T-helper 17 cell (primary cell): Measurements from ENCODE around the gene STX18. TPM values are rescaled to one million over a fixed set of nuclear protein-coding genes. Genes with fewer than 3 reads are reported as not detected.
A peak's percentile ranks its signal among the peaks of the same experiment; 100 is the strongest.

Experiments used
- ATAC-seq: fragments of 150-1000 bp; cut with Tn5 transposase; 2 replicates; pipeline ENCODE4 v1.10.0; 2021; ENCODE audit warnings: mild to moderate bottlenecking, moderate library complexity
- DNase-seq, 3 donors: peaks; one replicate each; pipeline versions ENCODE4 v3.0.0 to v3.0.0-alpha.2; 2020 to 2021
- H3K9me3 ChIP-seq: one replicate; pipeline ENCODE4 v1.7.0; 2013; ENCODE audit warnings: low read length, mild to moderate bottlenecking; ENCODE audit not compliant: control insufficient read depth, poor library complexity, severe bottlenecking
- H3K27ac Mint-ChIP-seq: one replicate; pipeline ENCODE4 v1.8.0; 2022; ENCODE audit warnings: mild to moderate bottlenecking, moderate library complexity, mixed read lengths
- H3K27me3 Mint-ChIP-seq: one replicate; pipeline ENCODE4 v1.8.0; 2022; ENCODE audit warnings: mixed read lengths
- H3K36me3 Mint-ChIP-seq: one replicate; pipeline ENCODE4 v1.8.0; 2022; ENCODE audit warnings: low read depth, mixed read lengths
- H3K4me1 Mint-ChIP-seq: one replicate; pipeline ENCODE4 v1.8.0; 2022; ENCODE audit warnings: mild to moderate bottlenecking, mixed read lengths
- H3K4me3 Mint-ChIP-seq: one replicate; pipeline ENCODE4 v1.8.0; 2022; ENCODE audit warnings: mild to moderate bottlenecking, moderate library complexity, mixed read lengths
- total RNA-seq, 4 donors: library from RNA in 2 of 4; stranded (reverse) in 2 of 4; gene quantifications; one replicate each; pipeline ENCODE4 v1.2.3 and lab custom pipeline; 2022 to 2026

Gene STX18
- total RNA-seq, 2 donors from 2014 or later = 21.7 to 27.8 TPM

DNA sequence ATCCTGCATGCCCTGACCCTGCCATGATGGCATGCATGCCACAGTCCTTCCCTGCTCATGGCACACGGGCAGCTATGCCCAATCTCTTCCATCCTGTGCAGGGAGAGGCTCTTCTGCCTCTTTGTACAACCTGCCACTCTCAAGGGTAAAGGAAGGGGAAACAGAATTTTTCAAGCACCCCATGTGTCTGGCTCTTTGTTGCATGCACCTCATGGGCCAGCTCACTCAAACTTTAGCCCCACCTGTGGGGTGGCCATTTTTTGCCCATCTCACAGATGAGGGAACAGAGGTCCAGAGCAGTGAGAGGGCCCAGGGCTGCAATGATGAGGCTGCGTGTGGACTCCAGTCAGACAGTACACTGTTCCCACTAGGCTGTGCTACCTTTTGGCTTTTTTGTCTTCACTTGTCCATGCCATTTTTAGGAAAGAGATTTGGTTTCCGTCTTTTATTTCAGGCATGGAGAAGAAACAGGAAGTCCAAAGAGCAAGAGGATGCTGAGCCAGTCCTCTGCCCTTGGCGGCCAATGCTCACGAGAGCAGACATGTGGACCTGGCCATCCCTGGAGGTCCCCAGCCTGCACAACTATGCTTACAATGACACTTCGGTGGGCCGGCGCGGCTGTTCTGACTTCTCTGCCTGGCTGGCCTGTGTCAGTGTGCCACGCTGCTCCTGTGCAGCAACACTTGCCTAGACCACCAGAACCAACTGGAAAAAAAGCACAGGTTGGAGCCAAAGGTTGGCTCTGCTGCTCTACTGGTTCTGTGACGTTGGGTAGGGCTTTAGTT, 109.3 kb downstream of the STX18 start:
- H3K9me3 ChIP-seq = no peaks in the 10 kb centered on the region
- no peak for ATAC-seq
- no peak overlapping the region for H3K27ac Mint-ChIP-seq
- no peaks in the 10 kb centered on the region for H3K36me3 Mint-ChIP-seq
- H3K4me1 Mint-ChIP-seq = peaks cover 16% of the 10 kb centered on the region
- no peak for DNase-seq
- no peak overlapping the region for H3K4me3 Mint-ChIP-seq
- H3K27me3 Mint-ChIP-seq = no peaks in the 10 kb centered on the region

- H3K4me1 Mint-ChIP-seq = peaks cover 17% of the 10 kb centered on the region
- DNase-seq (peak in 2 of 3 donors; percentile 29 to 46), ATAC-seq (peak; percentile 98)
- H3K4me3 Mint-ChIP-seq = no peak overlapping the region
- H3K27ac Mint-ChIP-seq = peak overlapping the region; percentile 27
- H3K9me3 ChIP-seq = no peaks in the 10 kb centered on the region
- peaks cover 2% of the 10 kb centered on the region for H3K36me3 Mint-ChIP-seq
- H3K27me3 Mint-ChIP-seq = no peaks in the 10 kb centered on the region
Observed at GRCh38 chr4:4430492-4431195, 111.2 kb downstream of the STX18 start.

DNA sequence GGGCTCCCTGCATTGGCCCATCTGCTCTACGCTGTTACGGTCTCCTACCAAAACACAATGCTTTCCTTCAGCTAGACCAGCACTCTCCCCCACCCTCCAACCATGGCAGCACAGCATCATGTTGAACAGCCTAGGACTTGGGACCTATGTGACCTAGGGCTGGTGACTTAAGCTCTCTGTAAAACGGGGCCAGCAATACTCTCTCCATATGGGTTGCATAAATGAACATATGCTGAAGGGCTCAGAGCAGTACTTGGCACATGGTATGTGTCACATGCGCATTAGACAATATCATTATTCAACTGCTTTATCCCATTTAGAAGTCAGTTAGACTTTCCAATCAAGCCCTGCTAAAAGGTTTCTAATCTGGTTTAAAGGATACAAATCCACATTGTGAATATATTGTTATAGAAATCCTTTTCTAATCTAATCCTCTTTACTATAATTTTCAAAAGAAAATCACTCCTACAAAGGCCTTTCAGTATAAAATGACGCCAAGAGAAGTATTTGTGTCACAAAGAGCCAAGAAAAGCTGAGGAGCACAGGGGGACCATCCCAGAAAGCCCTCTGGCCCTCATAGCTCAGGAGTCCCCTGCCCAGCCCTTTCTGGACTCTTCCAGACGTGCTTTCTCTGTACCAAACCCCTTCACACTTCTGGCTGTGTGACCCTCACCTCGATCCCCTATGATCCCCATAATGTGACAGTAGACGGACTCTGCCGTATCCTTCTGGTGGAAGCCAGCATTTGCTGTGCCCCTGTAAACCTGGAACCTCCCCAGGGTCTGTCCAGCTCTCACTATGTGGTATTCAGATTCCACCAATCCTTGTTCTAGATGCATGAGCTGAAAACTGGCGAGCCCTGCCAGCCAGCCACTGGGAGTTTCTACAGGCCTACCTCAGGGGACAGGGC, 112.6 kb downstream of the STX18 start:
- Mint-ChIP-seq H3K36me3 (peaks cover 2% of the 10 kb centered on the region), H3K27me3 (no peaks in the 10 kb centered on the region), H3K4me3 (no peak overlapping the region), H3K4me1 (peaks cover 17% of the 10 kb centered on the region), H3K27ac (peak overlapping the region; percentile 79)
- DNase-seq (no peak), ATAC-seq (no peak)
- H3K9me3 ChIP-seq = no peaks in the 10 kb centered on the region

GRCh38 chr4:4427886-4428285, 114.0 kb downstream of the STX18 start:
- Mint-ChIP-seq H3K4me1 (peaks cover 17% of the 10 kb centered on the region), H3K36me3 (peaks cover 2% of the 10 kb centered on the region), H3K27me3 (no peaks in the 10 kb centered on the region), H3K27ac (peak overlapping the region; percentile 91), H3K4me3 (no peak overlapping the region)
- ATAC-seq (no peak), DNase-seq (no peak)
- no peaks in the 10 kb centered on the region for H3K9me3 ChIP-seq

- Mint-ChIP-seq H3K27me3 (no peaks in the 10 kb centered on the region), H3K36me3 (peaks cover 2% of the 10 kb centered on the region), H3K4me1 (peaks cover 17% of the 10 kb centered on the region), H3K4me3 (no peak overlapping the region), H3K27ac (peak overlapping the region; percentile 91)
- ATAC-seq = no peak
- DNase-seq = no peak
- no peaks in the 10 kb centered on the region for H3K9me3 ChIP-seq
Observed at GRCh38 chr4:4427121-4427870, 114.6 kb downstream of the STX18 start.

DNA sequence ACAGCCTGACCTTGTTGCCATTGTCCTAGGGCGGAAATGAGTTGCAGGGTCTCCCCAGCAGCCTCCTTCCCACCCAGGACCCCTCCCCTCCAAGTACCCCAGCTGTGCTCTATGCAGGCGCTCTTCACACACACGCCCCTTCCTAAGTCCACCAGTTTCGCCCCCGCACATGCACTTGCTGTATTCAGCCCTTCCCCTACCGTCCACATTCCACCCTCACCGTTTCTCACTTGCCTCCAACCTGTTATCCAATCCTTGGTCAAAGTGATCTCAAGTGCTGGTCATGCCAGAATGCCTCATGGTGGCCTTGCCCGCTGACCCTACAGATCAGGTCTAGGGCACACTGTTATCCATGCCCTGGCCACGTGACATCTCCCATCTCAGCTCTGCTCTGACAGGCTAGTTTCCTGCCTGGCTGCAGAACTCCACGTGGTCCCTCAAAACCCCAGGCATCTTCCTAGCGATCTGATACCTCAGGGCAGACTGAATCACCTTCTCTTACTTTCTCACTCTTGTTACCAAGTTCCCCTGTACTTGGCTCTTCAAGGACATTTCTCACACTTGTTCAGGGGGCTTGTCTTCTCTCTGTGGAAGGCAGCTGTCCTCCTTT, 115.2 kb downstream of the STX18 start:
- Mint-ChIP-seq H3K4me3 (no peak overlapping the region), H3K27me3 (no peaks in the 10 kb centered on the region), H3K27ac (peak overlapping the region; percentile 91), H3K36me3 (peaks cover 2% of the 10 kb centered on the region), H3K4me1 (peaks cover 16% of the 10 kb centered on the region)
- no peaks in the 10 kb centered on the region for H3K9me3 ChIP-seq
- ATAC-seq (no peak), DNase-seq (no peak)

DNA sequence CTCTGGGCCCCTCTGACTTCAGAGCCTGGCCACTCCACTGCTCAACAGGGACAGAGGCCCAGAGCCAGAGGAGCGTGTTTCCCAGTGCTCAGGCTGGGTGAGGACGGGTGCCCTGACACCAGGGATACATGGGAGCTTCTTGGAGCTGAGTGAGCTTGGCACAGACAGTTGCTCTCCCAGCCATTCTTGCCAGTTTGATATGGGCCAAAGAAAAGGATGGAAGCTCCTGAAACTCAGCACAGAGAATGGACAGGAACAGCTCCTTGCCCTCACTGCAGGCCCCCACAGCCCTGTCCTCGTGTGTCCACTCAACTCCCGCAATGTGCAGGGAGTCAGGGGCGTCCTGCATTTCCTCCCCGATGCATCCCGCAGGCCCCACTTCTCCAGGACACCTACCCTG, 116.2 kb downstream of the STX18 start:
- peaks cover 4% of the 10 kb centered on the region for H3K36me3 Mint-ChIP-seq
- H3K27ac Mint-ChIP-seq = no peak overlapping the region
- ATAC-seq (no peak), DNase-seq (no peak)
- H3K27me3 Mint-ChIP-seq = no peaks in the 10 kb centered on the region
- H3K4me1 Mint-ChIP-seq = peaks cover 9% of the 10 kb centered on the region
- no peaks in the 10 kb centered on the region for H3K9me3 ChIP-seq
- H3K4me3 Mint-ChIP-seq = no peak overlapping the region

GRCh38 chr4:4425119-4425690, 116.6 kb downstream of the STX18 start:
- H3K27ac Mint-ChIP-seq = peak overlapping the region; percentile 56
- DNase-seq = no peak
- H3K36me3 Mint-ChIP-seq = peaks cover 4% of the 10 kb centered on the region
- peaks cover 4% of the 10 kb centered on the region for H3K4me1 Mint-ChIP-seq
- H3K4me3 Mint-ChIP-seq = no peak overlapping the region
- no peak for ATAC-seq
- no peaks in the 10 kb centered on the region for H3K27me3 Mint-ChIP-seq
- H3K9me3 ChIP-seq = no peaks in the 10 kb centered on the region

- no peaks in the 10 kb centered on the region for H3K27me3 Mint-ChIP-seq
- no peak for ATAC-seq
- H3K36me3 Mint-ChIP-seq = peaks cover 5% of the 10 kb centered on the region
- peak overlapping the region; percentile 56 for H3K27ac Mint-ChIP-seq
- no peak for DNase-seq
- H3K4me3 Mint-ChIP-seq = no peak overlapping the region
- H3K4me1 Mint-ChIP-seq = peaks cover 7% of the 10 kb centered on the region
- H3K9me3 ChIP-seq = no peaks in the 10 kb centered on the region
Observed at GRCh38 chr4:4424499-4425115, 117.2 kb downstream of the STX18 start.

DNA sequence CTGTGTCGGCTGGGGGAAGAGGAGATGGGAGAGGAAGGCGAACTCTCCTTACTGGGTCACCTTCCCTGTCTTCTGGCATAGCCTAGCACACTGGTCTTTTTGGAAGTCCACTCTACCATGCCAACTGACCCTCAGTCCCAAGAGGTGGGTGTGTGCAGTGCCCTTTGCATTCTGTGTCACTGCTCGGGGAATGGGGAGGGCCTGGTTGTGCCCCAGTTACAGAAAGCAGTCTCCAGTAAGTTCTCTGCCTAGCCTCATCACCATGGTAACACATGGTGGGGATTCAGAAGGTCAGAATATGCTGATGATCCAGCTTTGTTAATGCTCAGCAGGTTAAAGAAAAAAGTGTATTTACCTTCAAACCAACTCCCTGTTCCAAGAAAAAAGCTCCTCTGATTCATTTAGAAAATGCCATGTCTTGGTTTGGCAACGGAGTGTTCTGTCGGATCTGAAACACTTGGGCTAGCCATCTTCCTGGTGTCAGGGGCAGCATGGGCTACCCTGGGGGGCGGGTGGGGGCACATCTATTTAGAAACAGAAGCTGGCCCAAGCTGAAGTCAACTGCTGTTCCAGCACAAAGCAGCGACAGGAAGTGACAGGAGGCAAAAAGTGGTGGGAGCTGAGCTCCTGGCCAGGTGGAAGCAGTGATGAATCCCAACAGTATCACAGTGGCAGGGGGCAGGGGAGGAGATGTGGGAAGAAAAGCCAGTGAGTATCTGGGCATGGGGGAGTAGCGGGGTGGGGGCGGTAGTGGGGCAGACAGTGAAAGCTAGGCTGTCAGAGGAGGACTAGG, 117.9 kb downstream of the STX18 start:
- no peak for ATAC-seq
- Mint-ChIP-seq H3K27me3 (no peaks in the 10 kb centered on the region), H3K4me3 (no peak overlapping the region), H3K36me3 (peaks cover 5% of the 10 kb centered on the region), H3K27ac (peak overlapping the region; percentile 56), H3K4me1 (peaks cover 11% of the 10 kb centered on the region)
- H3K9me3 ChIP-seq = no peaks in the 10 kb centered on the region
- no peak for DNase-seq

- Mint-ChIP-seq H3K27ac (no peak overlapping the region), H3K4me1 (peaks cover 20% of the 10 kb centered on the region), H3K36me3 (peaks cover 5% of the 10 kb centered on the region), H3K4me3 (no peak overlapping the region), H3K27me3 (no peaks in the 10 kb centered on the region)
- DNase-seq = no peak
- ATAC-seq = no peak
- no peaks in the 10 kb centered on the region for H3K9me3 ChIP-seq
Observed at GRCh38 chr4:4422856-4423499, 118.9 kb downstream of the STX18 start.
